ENCODE results near the gene PLXNA4.

- TF ChIP-seq, protein P1, sequence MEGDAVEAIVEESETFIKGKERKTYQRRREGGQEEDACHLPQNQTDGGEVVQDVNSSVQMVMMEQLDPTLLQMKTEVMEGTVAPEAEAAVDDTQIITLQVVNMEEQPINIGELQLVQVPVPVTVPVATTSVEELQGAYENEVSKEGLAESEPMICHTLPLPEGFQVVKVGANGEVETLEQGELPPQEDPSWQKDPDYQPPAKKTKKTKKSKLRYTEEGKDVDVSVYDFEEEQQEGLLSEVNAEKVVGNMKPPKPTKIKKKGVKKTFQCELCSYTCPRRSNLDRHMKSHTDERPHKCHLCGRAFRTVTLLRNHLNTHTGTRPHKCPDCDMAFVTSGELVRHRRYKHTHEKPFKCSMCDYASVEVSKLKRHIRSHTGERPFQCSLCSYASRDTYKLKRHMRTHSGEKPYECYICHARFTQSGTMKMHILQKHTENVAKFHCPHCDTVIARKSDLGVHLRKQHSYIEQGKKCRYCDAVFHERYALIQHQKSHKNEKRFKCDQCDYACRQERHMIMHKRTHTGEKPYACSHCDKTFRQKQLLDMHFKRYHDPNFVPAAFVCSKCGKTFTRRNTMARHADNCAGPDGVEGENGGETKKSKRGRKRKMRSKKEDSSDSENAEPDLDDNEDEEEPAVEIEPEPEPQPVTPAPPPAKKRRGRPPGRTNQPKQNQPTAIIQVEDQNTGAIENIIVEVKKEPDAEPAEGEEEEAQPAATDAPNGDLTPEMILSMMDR (IDR thresholded peaks at IDR 0.05), result no peak
- TF ChIP-seq FOXJ3 (CRISPR knock-in tag; IDR thresholded peaks at IDR 0.05; ENCODE audit: borderline replicate concordance) (no peak), TP53 (CRISPR knock-in tag; IDR thresholded peaks at IDR 0.05) (no peak)
- TF ChIP-seq, protein P2, sequence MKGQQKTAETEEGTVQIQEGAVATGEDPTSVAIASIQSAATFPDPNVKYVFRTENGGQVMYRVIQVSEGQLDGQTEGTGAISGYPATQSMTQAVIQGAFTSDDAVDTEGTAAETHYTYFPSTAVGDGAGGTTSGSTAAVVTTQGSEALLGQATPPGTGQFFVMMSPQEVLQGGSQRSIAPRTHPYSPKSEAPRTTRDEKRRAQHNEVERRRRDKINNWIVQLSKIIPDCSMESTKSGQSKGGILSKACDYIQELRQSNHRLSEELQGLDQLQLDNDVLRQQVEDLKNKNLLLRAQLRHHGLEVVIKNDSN (CRISPR knock-in tag; IDR thresholded peaks at IDR 0.05), result no peak
- TF ChIP-seq, protein P3, sequence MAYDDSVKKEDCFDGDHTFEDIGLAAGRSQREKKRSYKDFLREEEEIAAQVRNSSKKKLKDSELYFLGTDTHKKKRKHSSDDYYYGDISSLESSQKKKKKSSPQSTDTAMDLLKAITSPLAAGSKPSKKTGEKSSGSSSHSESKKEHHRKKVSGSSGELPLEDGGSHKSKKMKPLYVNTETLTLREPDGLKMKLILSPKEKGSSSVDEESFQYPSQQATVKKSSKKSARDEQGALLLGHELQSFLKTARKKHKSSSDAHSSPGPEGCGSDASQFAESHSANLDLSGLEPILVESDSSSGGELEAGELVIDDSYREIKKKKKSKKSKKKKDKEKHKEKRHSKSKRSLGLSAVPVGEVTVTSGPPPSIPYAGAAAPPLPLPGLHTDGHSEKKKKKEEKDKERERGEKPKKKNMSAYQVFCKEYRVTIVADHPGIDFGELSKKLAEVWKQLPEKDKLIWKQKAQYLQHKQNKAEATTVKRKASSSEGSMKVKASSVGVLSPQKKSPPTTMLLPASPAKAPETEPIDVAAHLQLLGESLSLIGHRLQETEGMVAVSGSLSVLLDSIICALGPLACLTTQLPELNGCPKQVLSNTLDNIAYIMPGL (CRISPR knock-in tag; IDR thresholded peaks at IDR 0.05), result no peak
- TF ChIP-seq, protein P4, sequence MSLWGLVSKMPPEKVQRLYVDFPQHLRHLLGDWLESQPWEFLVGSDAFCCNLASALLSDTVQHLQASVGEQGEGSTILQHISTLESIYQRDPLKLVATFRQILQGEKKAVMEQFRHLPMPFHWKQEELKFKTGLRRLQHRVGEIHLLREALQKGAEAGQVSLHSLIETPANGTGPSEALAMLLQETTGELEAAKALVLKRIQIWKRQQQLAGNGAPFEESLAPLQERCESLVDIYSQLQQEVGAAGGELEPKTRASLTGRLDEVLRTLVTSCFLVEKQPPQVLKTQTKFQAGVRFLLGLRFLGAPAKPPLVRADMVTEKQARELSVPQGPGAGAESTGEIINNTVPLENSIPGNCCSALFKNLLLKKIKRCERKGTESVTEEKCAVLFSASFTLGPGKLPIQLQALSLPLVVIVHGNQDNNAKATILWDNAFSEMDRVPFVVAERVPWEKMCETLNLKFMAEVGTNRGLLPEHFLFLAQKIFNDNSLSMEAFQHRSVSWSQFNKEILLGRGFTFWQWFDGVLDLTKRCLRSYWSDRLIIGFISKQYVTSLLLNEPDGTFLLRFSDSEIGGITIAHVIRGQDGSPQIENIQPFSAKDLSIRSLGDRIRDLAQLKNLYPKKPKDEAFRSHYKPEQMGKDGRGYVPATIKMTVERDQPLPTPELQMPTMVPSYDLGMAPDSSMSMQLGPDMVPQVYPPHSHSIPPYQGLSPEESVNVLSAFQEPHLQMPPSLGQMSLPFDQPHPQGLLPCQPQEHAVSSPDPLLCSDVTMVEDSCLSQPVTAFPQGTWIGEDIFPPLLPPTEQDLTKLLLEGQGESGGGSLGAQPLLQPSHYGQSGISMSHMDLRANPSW (CRISPR knock-in tag; conservative IDR thresholded peaks at IDR 0.05; ENCODE audit: low read depth), result no peak
Measured at GRCh38 chr7:132417103-132417906, 159.0 kb downstream of the PLXNA4 start.

All from WTC11 (cell line).